Mesenchymal stem cell (in vitro differentiated cells and primary cell): Measurements from ENCODE around the gene NAALAD2. TPM values are rescaled to one million over a fixed set of nuclear protein-coding genes. Genes with fewer than 3 reads are reported as not detected.
"Not testable (repeated sequence)": the region's sequence is repeated elsewhere in the genome, so short reads cannot be mapped to it uniquely, and the experiment has no call there.

Source experiments
- DNase-seq: peaks from one replicate; pipeline ENCODE4 v3.0.0-alpha.2; 2013
- H2AFZ ChIP-seq: one replicate; pipeline ENCODE4 v1.6.1; 2013; ENCODE audit warnings: low read depth, mild to moderate bottlenecking, control low read depth, inconsistent platforms, low read length, moderate library complexity
- H2AK5ac ChIP-seq: 2 replicates; pipeline ENCODE4 v1.6.1; 2013; ENCODE audit warnings: low read length, moderate library complexity, mild to moderate bottlenecking, inconsistent platforms; ENCODE audit not compliant: severe bottlenecking
- H2BK120ac ChIP-seq: one replicate; pipeline ENCODE4 v1.6.1; 2013; ENCODE audit warnings: low read depth, mild to moderate bottlenecking, inconsistent platforms, low read length, moderate library complexity
- H2BK12ac ChIP-seq, 2 experiments: one replicate each; pipeline ENCODE4 v1.6.1; 2013; ENCODE audit warnings: inconsistent platforms in 2 of 2, low read length in 2 of 2, mild to moderate bottlenecking in 2 of 2, moderate library complexity in 2 of 2, control low read depth in 1 of 2
- H2BK15ac ChIP-seq: one replicate; pipeline ENCODE4 v1.6.1; 2013; ENCODE audit warnings: mild to moderate bottlenecking, low read depth, inconsistent platforms; ENCODE audit not compliant: poor library complexity, severe bottlenecking
- H2BK5ac ChIP-seq: 2 replicates; pipeline ENCODE4 v1.6.1; 2013; ENCODE audit warnings: low read depth, mild to moderate bottlenecking, low read length, control low read depth, inconsistent platforms; ENCODE audit not compliant: poor library complexity, severe bottlenecking
- H3K14ac ChIP-seq, 2 experiments: one replicate each; pipeline ENCODE4 v1.6.1; 2013; ENCODE audit warnings: inconsistent platforms in 2 of 2, low read length in 2 of 2, control low read depth in 1 of 2, mild to moderate bottlenecking in 1 of 2, moderate library complexity in 1 of 2
- H3K18ac ChIP-seq, 2 experiments: one replicate each; pipeline ENCODE4 v1.6.1; 2013; ENCODE audit warnings: inconsistent platforms in 2 of 2, low read length in 2 of 2, control low read depth in 1 of 2, low read depth in 1 of 2, mild to moderate bottlenecking in 1 of 2
- H3K23ac ChIP-seq, 2 experiments: one replicate each; pipeline ENCODE4 v1.6.1; 2013; ENCODE audit warnings: inconsistent platforms in 2 of 2, low read length in 2 of 2, mild to moderate bottlenecking in 2 of 2, moderate library complexity in 2 of 2, control low read depth in 1 of 2
- H3K27ac ChIP-seq: 2 replicates; pipeline ENCODE4 v1.5.1; 2013; ENCODE audit warnings: mild to moderate bottlenecking, moderate library complexity, low read length, control low read depth, inconsistent platforms; ENCODE audit not compliant: poor library complexity, severe bottlenecking
- H3K27me3 ChIP-seq, 2 experiments: 2 replicates each; pipeline versions ENCODE4 v1.6.1 to v1.7.0; 2013; ENCODE audit warnings: low read length in 2 of 2, mild to moderate bottlenecking in 2 of 2, moderate library complexity in 2 of 2, control low read depth in 1 of 2, inconsistent platforms in 1 of 2; ENCODE audit not compliant: control insufficient read depth in 1 of 2, insufficient read depth in 1 of 2
- H3K36me3 ChIP-seq, 2 experiments: 2 replicates each; pipeline versions ENCODE4 v1.6.1 to v1.7.0; 2013; ENCODE audit warnings: low read length in 2 of 2, control low read depth in 1 of 2, inconsistent platforms in 1 of 2, low read depth in 1 of 2, mild to moderate bottlenecking in 1 of 2; ENCODE audit not compliant: insufficient read depth in 2 of 2, control insufficient read depth in 1 of 2
- H3K4ac ChIP-seq, 2 experiments: one replicate each; pipeline ENCODE4 v1.6.1; 2013; ENCODE audit warnings: inconsistent platforms in 2 of 2, low read length in 2 of 2, mild to moderate bottlenecking in 2 of 2, moderate library complexity in 2 of 2, control low read depth in 1 of 2, low read depth in 1 of 2
- H3K4me1 ChIP-seq: 2 replicates; pipeline ENCODE4 v1.6.1; 2013; ENCODE audit warnings: low read depth, low read length, control low read depth; ENCODE audit not compliant: control insufficient read depth, insufficient read depth
- H3K4me2 ChIP-seq: 2 replicates; pipeline ENCODE4 v1.6.1; 2013; ENCODE audit warnings: low read length, mild to moderate bottlenecking, inconsistent platforms; ENCODE audit not compliant: poor library complexity, severe bottlenecking
- H3K4me3 ChIP-seq, 2 experiments: 2 replicates each; pipeline versions ENCODE4 v1.5.1 to v1.7.0; 2013; ENCODE audit warnings: low read length in 2 of 2, mild to moderate bottlenecking in 2 of 2, control low read depth in 1 of 2, low read depth in 1 of 2; ENCODE audit not compliant: insufficient read depth in 1 of 2
- H3K79me1 ChIP-seq: replicated peaks from 2 replicates; pipeline ENCODE4 v1.6.1; 2013; ENCODE audit warnings: mild to moderate bottlenecking, control low read depth, low read length, inconsistent platforms; ENCODE audit not compliant: poor library complexity, severe bottlenecking
- H3K9ac ChIP-seq: 2 replicates; pipeline ENCODE4 v1.7.0; 2013; ENCODE audit warnings: mild to moderate bottlenecking, low read length, moderate library complexity
- H3K9me3 ChIP-seq: 2 replicates; pipeline ENCODE4 v1.7.0; 2013; ENCODE audit warnings: mild to moderate bottlenecking, low read length; ENCODE audit not compliant: control insufficient read depth
- H4K8ac ChIP-seq: one replicate; pipeline ENCODE4 v1.6.1; 2013; ENCODE audit warnings: inconsistent platforms, mild to moderate bottlenecking, low read length, moderate library complexity
- H4K91ac ChIP-seq: one replicate; pipeline ENCODE4 v1.6.1; 2013; ENCODE audit warnings: mild to moderate bottlenecking, low read length, inconsistent platforms
- WGBS: methylation state at CpG from one replicate; pipeline ENCODE4 v1.1.7; 2013; ENCODE audit warnings: mixed read lengths; 5-methylcytosine and 5-hydroxymethylcytosine counted together
- polyA plus RNA-seq, 2 experiments: library from polyadenylated mRNA; stranded (reverse); fragments of 200-250 nt; gene quantifications; one replicate each; pipeline ENCODE4 v1.2.3, GENCODE V29; 2013

The NAALAD2 gene
- polyA plus RNA-seq (2013, experiment 1 of 2), result 3.6 TPM
- 2.9 TPM for polyA plus RNA-seq (2013, experiment 2 of 2)

DNA sequence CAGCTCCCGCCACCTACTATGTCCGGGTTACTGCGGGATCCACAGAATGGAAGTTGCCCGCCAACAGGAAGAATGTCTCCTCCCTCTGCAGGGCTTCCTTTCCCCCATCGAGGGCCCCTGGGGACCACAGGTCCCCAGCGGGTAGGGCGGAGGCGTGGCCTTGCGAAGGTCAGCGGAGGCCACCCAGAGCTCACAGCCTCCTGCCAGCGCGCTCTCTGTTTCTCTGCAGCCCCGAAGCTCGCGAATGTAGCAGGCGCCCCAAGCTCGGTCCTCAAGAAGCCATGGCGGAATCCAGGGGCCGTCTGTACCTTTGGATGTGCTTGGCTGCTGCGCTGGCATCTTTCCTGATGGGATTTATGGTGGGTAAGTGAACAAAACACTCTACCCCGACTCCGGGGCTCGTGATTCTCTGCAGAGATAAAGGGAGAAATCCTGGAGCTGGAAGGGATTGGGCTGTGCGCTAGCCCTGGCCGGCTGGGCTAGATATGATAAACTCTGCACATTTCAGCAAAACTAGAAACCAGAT is at the start of gene NAALAD2:
TSS of gene NAALAD2 (plus strand) at position 186 of the 526 bp plus-strand sequence. CDS start at position 282, 96 bp downstream.
- Histone ChIP-seq H3K14ac (no peak within 1 kb of the TSS), H2BK120ac (peak within 1 kb of the TSS; percentile 54), H4K91ac (no peak within 1 kb of the TSS), H3K27me3 (no peaks in the 10 kb centered on the region), H3K27ac (peak within 1 kb of the TSS; percentile 38), H3K4me2 (peak within 1 kb of the TSS; percentile 84), H2AK5ac (no peak within 1 kb of the TSS), H4K8ac (peak within 1 kb of the TSS; percentile 80), H2BK12ac (no peak within 1 kb of the TSS), H3K79me1 (peaks cover 2% of the 10 kb centered on the region), H3K9ac (peak within 1 kb of the TSS; percentile 85), H3K9me3 (no peaks in the 10 kb centered on the region), H3K4me3 (peak within 1 kb of the TSS; percentile 69 to 87), H3K23ac (no peak within 1 kb of the TSS), H2AFZ (peak within 1 kb of the TSS; percentile 76), H2BK15ac (peak within 1 kb of the TSS; percentile 69), H3K4me1 (no peaks in the 10 kb centered on the region), H2BK5ac (no peak within 1 kb of the TSS), H3K18ac (peak within 1 kb of the TSS; percentile 78 to 89), H3K4ac (peak within 1 kb of the TSS; percentile 17 to 75), H3K36me3 (no peaks in the 10 kb centered on the region)
- peak; percentile 68 for DNase-seq
- WGBS, result under 1% methylated on average over 25 of the region's 25 CpGs

DNA sequence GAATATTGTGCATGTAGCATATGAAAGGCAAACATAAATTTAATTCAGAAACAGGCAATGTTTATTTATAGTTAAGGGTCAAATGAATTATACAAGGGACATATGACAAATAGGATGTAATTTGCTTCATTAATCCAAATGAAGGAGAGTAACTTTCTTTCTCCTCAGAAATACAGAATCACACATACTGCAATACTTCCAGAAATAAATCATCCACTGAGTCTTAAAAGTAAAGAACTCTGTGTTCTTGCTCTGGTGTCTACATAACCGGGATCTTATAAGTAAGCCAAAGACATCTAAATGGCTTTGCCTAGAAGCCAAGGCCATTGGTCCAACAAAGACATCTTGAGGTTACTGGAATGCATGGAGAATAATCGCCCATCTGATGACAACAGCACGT is 48.8 kb upstream of the NAALAD2 start, which contains the start of gene UBTFL1:
TSS of gene UBTFL1 (plus strand) at position 301 of the 400 bp plus-strand sequence. CDS start at position 301, 0 bp downstream.
- not testable (repeated sequence) for H2BK120ac ChIP-seq, H2BK15ac ChIP-seq, H4K8ac ChIP-seq, H3K9ac ChIP-seq, H3K4ac ChIP-seq, H3K27ac ChIP-seq, H2BK5ac ChIP-seq, H3K79me1 ChIP-seq, H3K4me2 ChIP-seq, H3K27me3 ChIP-seq, H3K36me3 ChIP-seq, H2BK12ac ChIP-seq, H3K4me3 ChIP-seq, H2AK5ac ChIP-seq, H4K91ac ChIP-seq, H3K4me1 ChIP-seq, DNase-seq, H3K18ac ChIP-seq, H3K9me3 ChIP-seq, H3K23ac ChIP-seq, H2AFZ ChIP-seq, H3K14ac ChIP-seq
- no CpG with 5 or more reads among the region's 3 CpGs for WGBS

DNA sequence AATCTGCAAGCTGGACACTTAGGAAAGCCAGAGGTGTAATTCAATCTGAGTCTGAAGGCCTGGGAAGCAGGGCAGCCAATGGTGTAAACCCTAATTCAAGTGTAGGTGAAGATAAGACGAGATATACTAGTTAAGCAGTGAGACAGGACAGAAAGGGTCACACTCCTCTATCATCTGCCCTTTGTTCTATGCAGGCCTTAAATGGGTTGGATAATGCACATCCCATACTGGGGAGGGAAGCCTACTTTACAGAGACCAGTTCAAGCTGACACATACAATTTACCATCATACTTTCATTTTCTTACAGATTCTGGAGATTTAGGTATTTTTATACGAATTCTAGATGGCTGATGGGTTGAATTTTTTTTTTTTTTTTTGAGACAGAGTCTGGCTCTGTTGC is 45.7 kb upstream of the NAALAD2 start:
- H2BK15ac ChIP-seq, H2BK12ac ChIP-seq, DNase-seq, H2BK120ac ChIP-seq, H3K23ac ChIP-seq, H3K27ac ChIP-seq, H2AK5ac ChIP-seq, H4K8ac ChIP-seq, H3K79me1 ChIP-seq, H4K91ac ChIP-seq, H3K4me2 ChIP-seq, H3K4me1 ChIP-seq, H3K18ac ChIP-seq, H3K27me3 ChIP-seq, H2BK5ac ChIP-seq, H3K9ac ChIP-seq, H3K36me3 ChIP-seq, H3K9me3 ChIP-seq, H3K4me3 ChIP-seq, H3K4ac ChIP-seq, H2AFZ ChIP-seq, H3K14ac ChIP-seq: not testable (repeated sequence)
- WGBS, result 67% methylated on average over 1 of the region's 2 CpGs

DNA sequence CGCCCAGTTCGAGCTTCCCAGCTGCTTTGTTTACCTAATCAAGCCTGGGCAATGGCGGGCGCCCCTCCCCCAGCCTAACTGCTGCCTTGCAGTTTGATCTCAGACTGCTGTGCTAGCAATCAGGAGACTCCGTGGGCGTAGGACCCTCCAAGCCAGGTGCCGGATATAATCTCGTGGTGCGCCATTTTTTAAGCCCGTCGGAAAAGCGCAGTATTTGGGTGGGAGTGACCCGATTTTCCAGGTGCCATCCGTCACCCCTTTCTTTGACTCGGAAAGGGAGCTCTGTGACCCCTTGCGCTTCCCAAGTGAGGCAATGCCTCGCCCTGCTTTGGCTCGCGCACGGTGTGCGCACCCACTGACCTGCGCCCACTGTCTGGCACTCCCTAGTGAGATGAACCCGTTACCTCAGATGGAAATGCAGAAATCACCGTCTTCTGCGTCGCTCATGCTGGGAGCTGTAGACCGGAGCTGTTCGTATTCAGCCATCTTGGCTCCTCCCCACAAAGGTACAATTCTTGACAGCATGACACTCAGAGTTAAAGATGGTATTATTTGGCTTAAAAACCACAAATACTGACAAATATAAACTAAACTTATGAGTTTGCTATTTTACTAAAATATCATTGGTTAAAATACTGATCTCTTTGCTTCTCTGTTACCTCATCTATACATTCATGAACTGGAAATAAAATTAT is 39.1 kb upstream of the NAALAD2 start:
- H2BK5ac ChIP-seq, H2AK5ac ChIP-seq, H2BK15ac ChIP-seq, H3K36me3 ChIP-seq, H2BK120ac ChIP-seq, H3K27me3 ChIP-seq, H2AFZ ChIP-seq, DNase-seq, H3K4me2 ChIP-seq, H4K91ac ChIP-seq, H3K23ac ChIP-seq, H3K79me1 ChIP-seq, H3K4me3 ChIP-seq, H3K9ac ChIP-seq, H2BK12ac ChIP-seq, H4K8ac ChIP-seq, H3K4ac ChIP-seq, H3K4me1 ChIP-seq, H3K18ac ChIP-seq, H3K14ac ChIP-seq, H3K27ac ChIP-seq, H3K9me3 ChIP-seq: not testable (repeated sequence)
- WGBS, result 93% methylated on average over 19 of the region's 28 CpGs
